H9 (cell line): ENCODE results near the gene HS3ST4. TPM values are rescaled to one million over a fixed set of nuclear protein-coding genes. Genes with fewer than 3 reads are reported as not detected.

Source experiments
- DNase-seq: peaks from one replicate; pipeline ENCODE4 v3.0.0-alpha.2; 2017
- H2AFZ ChIP-seq: one replicate; pipeline ENCODE4 v1.6.1; 2013; ENCODE audit warnings: mild to moderate bottlenecking, low read length, control low read depth, moderate library complexity
- H2AK5ac ChIP-seq: 2 replicates; pipeline ENCODE4 v1.6.1; 2013; ENCODE audit warnings: low read length, control low read depth, mixed read lengths; ENCODE audit not compliant: insufficient read length
- H2BK120ac ChIP-seq: one replicate; pipeline ENCODE4 v1.6.1; 2013; ENCODE audit warnings: low read depth, mild to moderate bottlenecking, low read length, control low read depth, inconsistent platforms; ENCODE audit not compliant: poor library complexity, severe bottlenecking
- H2BK12ac ChIP-seq: 2 replicates; pipeline ENCODE4 v1.6.1; 2013; ENCODE audit warnings: low read length, control low read depth, mixed read lengths, low read depth; ENCODE audit not compliant: insufficient read length
- H2BK15ac ChIP-seq: 2 replicates; pipeline ENCODE4 v1.6.1; 2013; ENCODE audit warnings: low read depth, low read length, control low read depth
- H2BK20ac ChIP-seq: one replicate; pipeline ENCODE4 v1.6.1; 2013; ENCODE audit warnings: low read depth, mild to moderate bottlenecking, low read length, control low read depth, inconsistent platforms; ENCODE audit not compliant: poor library complexity, severe bottlenecking
- H2BK5ac ChIP-seq: 2 replicates; pipeline ENCODE4 v1.6.1; 2013; ENCODE audit warnings: low read length, control low read depth, mixed read lengths; ENCODE audit not compliant: insufficient read length
- H3K14ac ChIP-seq: 2 replicates; pipeline ENCODE4 v1.6.1; 2013; ENCODE audit warnings: low read length, control low read depth; ENCODE audit not compliant: insufficient read depth
- H3K18ac ChIP-seq: 2 replicates; pipeline ENCODE4 v1.6.1; 2013; ENCODE audit warnings: low read depth, mild to moderate bottlenecking, mixed read lengths, low read length, control low read depth; ENCODE audit not compliant: insufficient read length
- H3K23ac ChIP-seq: 2 replicates; pipeline ENCODE4 v1.6.1; 2013; ENCODE audit warnings: low read length, control low read depth, mixed read lengths, low read depth; ENCODE audit not compliant: insufficient read length
- H3K23me2 ChIP-seq: 2 replicates; pipeline ENCODE4 v1.6.1; 2013; ENCODE audit warnings: low read depth, mild to moderate bottlenecking, mixed read lengths, low read length, control low read depth; ENCODE audit not compliant: insufficient read length, poor library complexity, severe bottlenecking
- H3K27ac ChIP-seq: 2 replicates; pipeline ENCODE4 v1.5.1; 2013; ENCODE audit warnings: low read length, control low read depth, mixed read lengths, low read depth; ENCODE audit not compliant: insufficient read length
- H3K27me3 ChIP-seq: 2 replicates; pipeline ENCODE4 v1.6.1; 2013; ENCODE audit warnings: low read length, control low read depth, inconsistent platforms; ENCODE audit not compliant: insufficient read depth
- H3K4ac ChIP-seq: 2 replicates; pipeline ENCODE4 v1.6.1; 2013; ENCODE audit warnings: low read depth, mild to moderate bottlenecking, control low read depth, inconsistent platforms, low read length, moderate library complexity
- H3K4me1 ChIP-seq: 2 replicates; pipeline ENCODE4 v1.6.1; 2013; ENCODE audit warnings: low read length, control low read depth, inconsistent platforms; ENCODE audit not compliant: insufficient read depth
- H3K4me2 ChIP-seq: 2 replicates; pipeline ENCODE4 v1.6.1; 2013; ENCODE audit warnings: low read length, control low read depth, mixed read lengths; ENCODE audit not compliant: insufficient read length, insufficient read depth
- H3K56ac ChIP-seq: 2 replicates; pipeline ENCODE4 v1.6.1; 2013; ENCODE audit warnings: low read depth, mild to moderate bottlenecking, mixed read lengths, low read length, control low read depth; ENCODE audit not compliant: insufficient read length
- H3K79me1 ChIP-seq: 2 replicates; pipeline ENCODE4 v1.6.1; 2013; ENCODE audit warnings: low read depth, mild to moderate bottlenecking, moderate library complexity, low read length, control low read depth, inconsistent platforms; ENCODE audit not compliant: insufficient read depth, poor library complexity, severe bottlenecking
- H3K79me2 ChIP-seq: 2 replicates; pipeline ENCODE4 v1.6.1; 2013; ENCODE audit warnings: low read length, control low read depth, inconsistent platforms; ENCODE audit not compliant: insufficient read depth
- H3K9ac ChIP-seq: 2 replicates; pipeline ENCODE4 v1.6.1; 2013; ENCODE audit warnings: low read length, control low read depth, mixed read lengths; ENCODE audit not compliant: insufficient read length; ENCODE audit errors: extremely low read depth
- H3K9me3 ChIP-seq: one replicate; pipeline ENCODE4 v1.6.1; 2013; ENCODE audit warnings: low read depth, low read length, inconsistent platforms; ENCODE audit not compliant: control insufficient read depth
- H3T11ph ChIP-seq: one replicate; pipeline ENCODE4 v1.6.1; 2013; ENCODE audit warnings: mild to moderate bottlenecking, low read length, control low read depth, inconsistent platforms
- H4K20me1 ChIP-seq: one replicate; pipeline ENCODE4 v1.6.1; 2013; ENCODE audit not compliant: control insufficient read depth, insufficient read length, insufficient read depth
- H4K5ac ChIP-seq: 2 replicates; pipeline ENCODE4 v1.6.1; 2013; ENCODE audit warnings: low read depth, mild to moderate bottlenecking, mixed read lengths, low read length, control low read depth; ENCODE audit not compliant: insufficient read length
- H4K8ac ChIP-seq: replicated peaks from 2 replicates; pipeline ENCODE4 v1.6.1; 2013; ENCODE audit warnings: low read length, control low read depth, mixed read lengths, low read depth; ENCODE audit not compliant: insufficient read length
- H4K91ac ChIP-seq: 2 replicates; pipeline ENCODE4 v1.6.1; 2013; ENCODE audit warnings: low read depth, mild to moderate bottlenecking, moderate library complexity, mixed read lengths, low read length, control low read depth; ENCODE audit not compliant: insufficient read length
- H3K27ac Mint-ChIP-seq, 3 experiments: 2 replicates in 2 of 3; 3 replicates in 1 of 3; pipeline ENCODE4 v1.8.0; 2020 to 2021; ENCODE audit warnings: mixed read lengths in 3 of 3, mild to moderate bottlenecking in 1 of 3, moderate library complexity in 1 of 3
- H3K27me3 Mint-ChIP-seq: 2 replicates; pipeline ENCODE4 v1.8.0; 2021; ENCODE audit warnings: low read depth, mild to moderate bottlenecking, moderate library complexity, mixed read lengths
- H3K36me3 Mint-ChIP-seq, 3 experiments: 2 replicates in 2 of 3; 3 replicates in 1 of 3; pipeline ENCODE4 v1.8.0; 2020 to 2021; ENCODE audit warnings: low read depth in 3 of 3, mixed read lengths in 3 of 3; ENCODE audit not compliant: insufficient read depth in 1 of 3
- H3K4me1 Mint-ChIP-seq, 2 experiments: 2 replicates each; pipeline ENCODE4 v1.8.0; 2020; ENCODE audit warnings: mixed read lengths in 2 of 2
- H3K4me3 Mint-ChIP-seq, 2 experiments: 2 replicates in 1 of 2; 3 replicates in 1 of 2; pipeline ENCODE4 v1.8.0; 2020 to 2021; ENCODE audit warnings: mild to moderate bottlenecking in 2 of 2, mixed read lengths in 2 of 2, moderate library complexity in 1 of 2
- H3K9me3 Mint-ChIP-seq, 2 experiments: 2 replicates in 1 of 2; 3 replicates in 1 of 2; pipeline ENCODE4 v1.8.0; 2020; ENCODE audit warnings: mild to moderate bottlenecking in 2 of 2, mixed read lengths in 2 of 2, moderate library complexity in 1 of 2
- WGBS: extraction: QIAGEN DNeasy Blood & Tissue Kit; methylation state at CpG from one replicate; pipeline ENCODE4 v1.1.7; 2013; ENCODE audit warnings: missing lambda C conversion rate, low lambda C conversion rate, mixed read lengths; ENCODE audit not compliant: insufficient read length; ENCODE audit errors: extremely low coverage; 5-methylcytosine and 5-hydroxymethylcytosine counted together
- total RNA-seq: library from RNA; stranded (reverse); gene quantifications from 2 replicates; pipeline ENCODE4 v1.2.1, GENCODE V29; 2021
- TF ChIP-seq, protein P1 (sequence below): fragments of 200-600 bp; sonication (generic); conservative IDR thresholded peaks from 3 replicates; pipeline ENCODE4 v1.8.0; 2021; ENCODE audit warnings: antibody characterized with exemption, mild to moderate bottlenecking

The HS3ST4 gene
- total RNA-seq, 1 experiment from 2014 or later, result 1.7 TPM

DNA sequence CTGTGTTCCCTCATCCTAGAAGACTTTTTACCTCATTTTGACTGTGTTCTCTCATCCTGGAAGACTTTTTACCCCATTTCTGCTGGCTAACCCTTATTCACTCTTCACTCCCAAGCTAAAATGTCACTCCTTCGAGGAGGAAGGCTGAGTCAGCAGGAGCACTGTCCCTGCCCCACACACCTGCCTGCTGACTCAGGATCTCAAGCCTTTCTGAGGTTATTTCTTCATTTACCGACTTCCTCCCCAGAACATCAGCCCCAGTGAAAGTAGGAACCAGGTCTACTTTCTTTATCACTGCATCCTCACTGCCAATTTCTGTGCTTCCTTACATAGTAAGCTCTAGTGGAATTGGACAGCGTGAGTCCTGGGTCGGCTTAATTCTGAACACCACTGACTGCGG is 220.6 kb downstream of the HS3ST4 start:
- Histone ChIP-seq H3K9ac (no peak overlapping the region), H3K18ac (no peak overlapping the region), H2BK120ac (no peak overlapping the region), H3K79me2 (no peaks in the 10 kb centered on the region), H3T11ph (no peak overlapping the region), H4K5ac (no peak overlapping the region), H3K14ac (no peak overlapping the region), H2AK5ac (no peak overlapping the region), H3K4ac (no peak overlapping the region), H3K4me1 (no peaks in the 10 kb centered on the region; the same call in 1 of the 2 replicates), H4K8ac (no peak overlapping the region), H4K20me1 (no peaks in the 10 kb centered on the region), H3K56ac (no peak overlapping the region), H3K9me3 (no peaks in the 10 kb centered on the region), H2BK15ac (no peak overlapping the region), H2BK5ac (no peak overlapping the region), H4K91ac (no peak overlapping the region), H3K27me3 (no peaks in the 10 kb centered on the region), H3K23ac (no peak overlapping the region), H2BK20ac (no peak overlapping the region), H3K79me1 (no peaks in the 10 kb centered on the region), H2BK12ac (no peak overlapping the region), H2AFZ (no peak overlapping the region), H3K23me2 (no peaks in the 10 kb centered on the region), H3K27ac (no peak overlapping the region), H3K4me2 (no peak overlapping the region)
- peaks cover 2 to 4% of the 10 kb centered on the region in 2 experiments; a peak in 2 of 4 replicates for H3K4me1 Mint-ChIP-seq
- H3K27ac Mint-ChIP-seq, result no peak overlapping the region
- no peaks in the 10 kb centered on the region for H3K9me3 Mint-ChIP-seq
- no peaks in the 10 kb centered on the region for H3K36me3 Mint-ChIP-seq
- no CpG with 5 or more reads among the region's 5 CpGs for WGBS
- DNase-seq, result no peak
- TF ChIP-seq, protein P1, sequence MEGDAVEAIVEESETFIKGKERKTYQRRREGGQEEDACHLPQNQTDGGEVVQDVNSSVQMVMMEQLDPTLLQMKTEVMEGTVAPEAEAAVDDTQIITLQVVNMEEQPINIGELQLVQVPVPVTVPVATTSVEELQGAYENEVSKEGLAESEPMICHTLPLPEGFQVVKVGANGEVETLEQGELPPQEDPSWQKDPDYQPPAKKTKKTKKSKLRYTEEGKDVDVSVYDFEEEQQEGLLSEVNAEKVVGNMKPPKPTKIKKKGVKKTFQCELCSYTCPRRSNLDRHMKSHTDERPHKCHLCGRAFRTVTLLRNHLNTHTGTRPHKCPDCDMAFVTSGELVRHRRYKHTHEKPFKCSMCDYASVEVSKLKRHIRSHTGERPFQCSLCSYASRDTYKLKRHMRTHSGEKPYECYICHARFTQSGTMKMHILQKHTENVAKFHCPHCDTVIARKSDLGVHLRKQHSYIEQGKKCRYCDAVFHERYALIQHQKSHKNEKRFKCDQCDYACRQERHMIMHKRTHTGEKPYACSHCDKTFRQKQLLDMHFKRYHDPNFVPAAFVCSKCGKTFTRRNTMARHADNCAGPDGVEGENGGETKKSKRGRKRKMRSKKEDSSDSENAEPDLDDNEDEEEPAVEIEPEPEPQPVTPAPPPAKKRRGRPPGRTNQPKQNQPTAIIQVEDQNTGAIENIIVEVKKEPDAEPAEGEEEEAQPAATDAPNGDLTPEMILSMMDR, result no peak
- H3K27me3 Mint-ChIP-seq, result no peaks in the 10 kb centered on the region
- no peak overlapping the region for H3K4me3 Mint-ChIP-seq
